ENCODE results near the gene ORC5.
"Not testable (repeated sequence)": the region's sequence is repeated elsewhere in the genome, so short reads cannot be mapped to it uniquely, and the experiment has no call there.

The ORC5 gene

GRCh38 chr7:104179178-104179577, 28.6 kb downstream of the ORC5 start:
- no peak for DNase-seq

GRCh38 chr7:104177565-104178083, 30.2 kb downstream of the ORC5 start:
- not testable (repeated sequence) for DNase-seq

DNA sequence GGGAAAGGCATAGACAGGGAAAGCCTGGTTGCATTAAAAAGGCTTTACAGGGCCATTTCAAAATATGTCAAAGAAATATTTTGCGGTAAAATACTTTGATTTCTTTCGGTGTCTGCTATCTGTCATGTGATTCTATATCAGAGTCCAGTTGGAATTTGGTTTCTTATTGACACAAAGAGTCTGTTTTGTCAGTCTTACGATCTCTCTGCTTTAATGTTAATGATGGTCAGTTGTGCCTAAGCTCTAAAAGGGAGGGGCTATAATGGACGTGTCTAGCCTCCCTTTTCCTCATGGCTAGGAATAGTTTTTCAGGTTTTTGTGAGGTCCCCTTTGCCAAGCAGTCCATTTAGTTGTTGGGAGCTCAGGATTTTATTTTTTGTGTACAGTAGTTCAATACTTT, 31.5 kb downstream of the ORC5 start:
- no peak for DNase-seq

- DNase-seq = no peak
These were observed 32.3 kb downstream of the ORC5 start for GRCh38 chr7:104175361-104175984.

GRCh38 chr7:104174798-104175197, 33.0 kb downstream of the ORC5 start:
- no peak for DNase-seq

- no peak for DNase-seq
These were observed 45.7 kb downstream of the ORC5 start for GRCh38 chr7:104162081-104162480.

DNA sequence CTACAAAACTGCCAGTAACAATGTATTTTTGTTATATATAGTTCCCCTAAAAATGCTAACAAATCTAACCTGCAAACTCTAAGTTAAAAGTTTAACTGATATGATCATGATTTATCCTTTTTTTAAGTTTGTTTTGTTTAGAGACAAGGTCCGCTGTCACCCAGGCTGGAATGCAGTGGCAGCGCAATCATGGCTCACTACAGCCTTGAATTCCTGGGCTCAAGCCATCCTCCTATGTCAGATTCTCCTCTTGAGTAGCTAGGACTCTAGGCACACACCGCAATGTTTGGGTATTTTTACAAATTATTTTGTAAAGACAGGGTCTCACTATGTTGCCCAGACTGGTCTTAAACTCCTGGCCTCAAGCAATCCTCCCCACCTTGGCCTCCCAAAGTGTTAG, 46.6 kb downstream of the ORC5 start:
- no peak for DNase-seq

DNA sequence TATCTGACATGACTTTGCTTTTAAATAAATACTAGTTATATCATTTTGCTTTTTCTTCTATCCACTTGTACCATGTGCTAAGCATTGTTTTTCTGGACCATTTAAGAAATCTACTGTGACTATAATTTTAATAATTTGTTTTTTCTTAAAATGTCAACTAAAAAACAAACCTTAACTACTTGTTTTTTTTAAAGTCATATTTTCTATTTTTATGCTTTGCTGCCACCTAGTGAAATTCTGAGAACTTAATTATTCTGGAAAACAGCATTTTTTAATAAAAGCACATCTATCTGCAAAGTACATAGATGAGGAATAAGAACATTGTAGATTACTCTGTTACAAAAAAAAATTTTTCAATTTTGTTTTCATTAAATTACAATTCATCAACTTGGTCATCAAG, 47.4 kb downstream of the ORC5 start:
- DNase-seq = no peak

DNA sequence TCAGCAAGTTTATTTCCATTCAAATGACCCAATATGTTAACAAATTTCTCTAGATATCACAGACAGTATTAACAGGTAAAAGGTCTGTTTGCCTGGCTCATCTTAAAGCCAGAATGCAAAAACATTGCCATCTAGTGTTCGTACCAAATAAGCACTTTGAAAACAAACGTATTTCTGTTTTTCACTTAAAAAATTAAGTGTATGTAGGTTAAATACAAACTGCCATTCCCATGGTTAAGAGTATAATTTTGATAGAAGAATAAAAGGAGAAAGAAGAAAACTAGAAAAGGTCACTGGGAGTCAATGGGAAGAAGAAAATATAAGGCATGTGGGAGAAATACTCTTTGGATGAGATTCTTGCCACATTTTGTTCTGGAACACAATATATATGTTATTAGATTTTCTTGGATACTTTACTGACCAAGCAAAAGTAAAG, 51.0 kb downstream of the ORC5 start:
- DNase-seq = peak; percentile 38

DNA sequence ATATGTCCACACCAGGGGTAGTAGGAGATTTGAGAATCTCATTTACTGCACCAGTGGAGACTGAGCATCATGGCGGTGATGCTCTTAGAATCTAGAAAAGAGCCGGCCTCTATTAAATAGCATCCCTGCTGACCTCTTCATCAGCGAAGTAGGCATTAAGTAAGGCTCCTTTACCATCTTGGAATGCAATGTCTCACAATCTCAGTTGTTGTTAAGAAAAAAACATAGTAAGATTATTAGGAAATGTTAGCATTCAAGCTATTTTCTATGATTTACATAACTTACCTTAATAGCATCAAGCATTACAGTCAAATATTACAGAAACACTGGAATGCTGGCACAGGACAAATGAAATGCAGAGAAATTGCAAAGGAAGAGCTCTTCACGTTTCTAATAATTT, 54.5 kb downstream of the ORC5 start:
- no peak for DNase-seq

DNA sequence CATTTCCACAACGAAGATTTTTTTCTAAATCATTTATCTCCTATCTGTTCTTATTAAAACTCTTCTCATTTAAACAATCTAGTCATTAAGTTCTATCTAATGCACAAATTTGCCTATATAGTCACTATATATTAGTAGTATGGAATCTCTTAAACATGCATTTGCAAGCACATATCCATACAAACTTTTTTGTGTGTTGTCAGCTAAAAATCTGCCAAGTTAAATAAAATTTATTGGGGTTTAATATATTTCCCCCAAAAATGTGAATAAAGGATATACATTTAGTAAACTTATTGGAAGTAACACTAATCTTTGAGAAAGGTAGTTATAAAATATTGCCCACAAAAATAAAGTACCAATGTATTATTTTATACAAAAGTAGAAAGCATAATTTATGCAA, 55.3 kb downstream of the ORC5 start:
- DNase-seq = no peak

DNA sequence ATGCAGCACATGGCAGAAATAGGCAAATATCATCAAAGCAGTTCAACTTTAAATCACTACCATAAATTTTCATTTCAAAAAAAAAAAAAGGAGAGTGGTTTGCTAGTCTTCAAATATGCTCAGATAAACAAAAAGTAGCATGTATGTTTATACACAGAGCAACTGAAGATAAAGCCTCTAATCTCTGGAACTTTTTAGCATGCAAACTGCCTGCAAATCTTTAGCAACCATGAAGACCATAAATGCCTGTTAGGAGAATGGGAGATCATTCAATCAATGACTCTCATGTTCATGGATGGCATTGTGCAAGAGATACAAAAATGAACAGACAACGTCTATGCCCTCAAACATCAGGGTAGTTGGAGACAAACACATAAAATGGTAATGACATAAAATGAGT, 57.3 kb downstream of the ORC5 start:
- no peak for DNase-seq

GRCh38 chr7:104149822-104150221, 58.0 kb downstream of the ORC5 start:
- DNase-seq = no peak

- no peak for DNase-seq
These were observed 65.7 kb downstream of the ORC5 start for GRCh38 chr7:104142147-104142546.

- DNase-seq = no peak
These were observed 69.8 kb downstream of the ORC5 start for GRCh38 chr7:104137971-104138370.

DNA sequence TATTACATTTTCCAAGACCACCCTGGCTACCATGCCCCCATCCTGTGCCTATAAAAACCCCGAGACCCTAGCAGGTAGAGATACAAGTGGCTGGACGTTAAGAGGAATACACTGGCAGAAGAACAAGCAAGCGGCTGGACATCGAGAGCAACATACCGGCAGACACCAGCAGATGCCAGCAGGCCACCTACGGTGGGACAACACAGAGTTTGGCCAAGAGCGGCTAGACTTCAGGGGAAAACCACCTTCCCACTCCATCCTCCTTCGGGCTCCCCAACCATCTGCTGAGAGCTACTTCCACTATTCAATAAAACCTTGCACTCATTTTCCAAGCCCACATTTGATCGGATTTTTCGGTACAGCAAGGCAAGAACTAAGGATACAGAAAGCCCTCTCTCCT, 70.3 kb downstream of the ORC5 start:
- no peak for DNase-seq

DNA sequence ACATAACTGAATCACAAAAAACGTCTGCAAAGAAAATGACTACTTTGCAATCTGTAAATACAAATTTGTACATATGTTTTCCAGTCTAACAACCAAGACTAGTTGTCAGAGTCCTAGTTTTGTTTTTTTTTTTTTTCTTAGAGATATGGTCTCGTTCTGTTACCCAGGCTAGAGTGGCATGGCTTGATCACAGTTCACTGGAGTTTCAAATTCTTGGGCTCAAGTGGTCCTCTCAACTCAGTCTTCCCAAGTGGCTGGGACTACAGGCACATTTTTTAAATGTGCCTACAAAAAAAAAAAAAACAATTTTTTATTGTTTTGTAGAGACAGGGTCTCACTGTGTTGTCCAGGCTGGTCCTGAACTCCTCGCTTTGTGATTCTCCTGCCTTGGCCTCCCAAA, 70.8 kb downstream of the ORC5 start:
- DNase-seq = no peak

- DNase-seq = no peak
These were observed 71.3 kb downstream of the ORC5 start for GRCh38 chr7:104136561-104136960.

GRCh38 chr7:104135760-104136558, 71.9 kb downstream of the ORC5 start:
- no peak for DNase-seq

DNA sequence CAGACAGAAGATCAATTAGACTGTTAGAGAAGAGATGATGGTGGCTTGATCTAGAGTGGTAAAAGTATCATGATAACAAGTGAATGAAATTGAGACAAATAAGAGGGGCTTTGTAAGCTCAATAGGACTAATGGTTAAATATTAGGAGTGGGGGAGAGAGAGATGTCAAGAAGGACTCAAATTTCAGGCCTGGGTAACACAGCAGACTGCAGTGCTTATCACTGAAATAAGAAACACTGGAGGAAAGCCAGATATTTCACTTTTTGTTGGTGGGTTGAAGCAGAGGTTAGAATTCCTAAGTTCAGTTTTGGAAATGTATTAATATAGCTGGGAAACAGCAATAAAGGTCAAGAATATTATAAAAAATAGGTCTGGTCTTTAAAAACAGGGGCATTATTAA, 74.6 kb downstream of the ORC5 start:
- no peak for DNase-seq

DNA sequence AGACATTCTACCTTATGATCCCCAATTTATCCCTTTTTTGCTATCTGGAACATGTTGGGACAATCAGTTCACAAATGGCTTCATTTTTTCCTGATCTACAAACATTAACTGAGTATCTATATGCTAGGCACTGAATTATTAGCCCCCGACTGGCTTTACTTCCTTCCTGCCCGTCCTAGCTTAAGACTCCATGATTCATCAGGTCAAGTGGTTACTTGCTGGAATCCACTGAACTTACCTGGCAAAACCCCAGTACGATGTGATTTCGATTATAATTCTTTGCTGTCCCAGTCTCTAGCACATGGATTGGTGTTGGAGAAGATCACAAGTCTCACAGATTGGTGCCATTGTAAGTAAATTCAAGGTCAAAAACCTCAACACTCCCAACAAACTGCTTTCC, 77.1 kb downstream of the ORC5 start:
- no peak for DNase-seq

DNA sequence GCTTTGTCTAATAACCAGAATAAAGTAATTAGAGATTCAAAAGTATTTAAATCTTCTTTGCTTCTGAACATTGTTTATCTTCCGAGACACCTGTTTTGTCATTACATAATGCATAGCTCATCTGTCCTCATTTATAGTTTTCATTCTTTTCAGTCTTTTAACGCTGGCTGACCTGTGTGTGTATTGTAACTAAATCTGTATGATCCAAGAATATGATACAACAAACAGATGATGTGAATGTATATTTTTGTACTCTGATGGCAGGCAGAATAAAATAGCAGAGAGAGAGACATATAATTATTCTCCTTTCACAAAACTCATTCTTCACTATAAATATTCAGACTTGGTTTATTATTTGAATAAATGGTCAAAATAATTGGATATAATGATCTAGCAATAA, 80.6 kb downstream of the ORC5 start:
- DNase-seq = no peak

DNA sequence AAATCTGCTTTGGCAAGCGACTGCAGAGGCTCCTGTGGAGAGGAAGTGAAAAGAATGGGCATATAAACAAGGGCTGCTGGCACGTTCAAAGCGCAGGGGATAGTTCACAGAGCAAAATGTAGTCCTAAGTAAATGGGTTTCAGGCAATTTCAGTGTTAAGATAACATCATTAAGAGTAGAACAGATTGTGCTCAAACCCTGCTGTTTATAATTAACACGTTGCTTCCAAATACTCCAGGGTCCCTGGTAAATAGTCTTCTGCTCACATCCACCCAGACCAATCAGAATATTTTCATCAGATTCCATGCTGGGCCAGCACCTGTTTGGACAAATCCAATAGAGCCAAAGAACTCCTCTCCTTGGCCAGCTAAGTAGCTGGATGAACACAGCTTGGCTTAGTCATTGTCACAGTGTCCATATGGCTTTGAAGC, 81.4 kb downstream of the ORC5 start:
- DNase-seq = peak; percentile 66

DNA sequence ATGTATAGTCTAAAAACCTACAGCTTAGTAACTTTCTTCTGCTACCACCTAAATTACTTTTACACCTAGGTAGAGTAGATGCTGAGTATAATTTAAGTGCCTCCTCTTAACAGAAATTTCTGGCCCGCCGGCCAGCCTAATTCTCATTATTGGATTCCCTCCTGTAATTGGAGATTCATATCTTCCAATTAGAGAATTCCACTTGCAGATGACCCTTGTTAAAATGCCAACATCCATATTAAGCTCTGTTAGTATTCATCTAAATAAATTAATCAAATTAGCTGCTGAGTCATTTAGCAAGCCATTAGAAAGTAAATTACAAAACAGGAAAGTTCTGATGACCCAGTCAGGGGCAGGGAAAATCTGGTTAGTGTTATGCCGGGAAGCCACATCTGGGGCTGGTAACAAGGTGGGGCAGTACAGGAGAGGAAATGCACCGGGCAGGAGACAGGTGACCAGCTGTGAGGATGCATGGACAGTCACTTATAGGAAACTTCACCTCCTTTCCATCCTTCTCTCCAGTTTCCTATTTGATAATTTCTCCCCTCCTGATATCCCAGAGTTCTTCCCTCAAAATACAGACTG, 82.8 kb downstream of the ORC5 start:
- DNase-seq = no peak
